GM18502 (cell line): Measurements from ENCODE around the gene CHRM1.
"Not testable (repeated sequence)": the region's sequence is repeated elsewhere in the genome, so short reads cannot be mapped to it uniquely, and the experiment has no call there.

ENCODE experiments used
- ATAC-seq: cut with Tn5 transposase; IDR thresholded peaks from one replicate; pipeline ENCODE4 v1.9.1; 2021; ENCODE audit warnings: mild to moderate bottlenecking; ENCODE audit not compliant: unreplicated experiment, poor library complexity

Gene CHRM1, protein sequence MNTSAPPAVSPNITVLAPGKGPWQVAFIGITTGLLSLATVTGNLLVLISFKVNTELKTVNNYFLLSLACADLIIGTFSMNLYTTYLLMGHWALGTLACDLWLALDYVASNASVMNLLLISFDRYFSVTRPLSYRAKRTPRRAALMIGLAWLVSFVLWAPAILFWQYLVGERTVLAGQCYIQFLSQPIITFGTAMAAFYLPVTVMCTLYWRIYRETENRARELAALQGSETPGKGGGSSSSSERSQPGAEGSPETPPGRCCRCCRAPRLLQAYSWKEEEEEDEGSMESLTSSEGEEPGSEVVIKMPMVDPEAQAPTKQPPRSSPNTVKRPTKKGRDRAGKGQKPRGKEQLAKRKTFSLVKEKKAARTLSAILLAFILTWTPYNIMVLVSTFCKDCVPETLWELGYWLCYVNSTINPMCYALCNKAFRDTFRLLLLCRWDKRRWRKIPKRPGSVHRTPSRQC

DNA sequence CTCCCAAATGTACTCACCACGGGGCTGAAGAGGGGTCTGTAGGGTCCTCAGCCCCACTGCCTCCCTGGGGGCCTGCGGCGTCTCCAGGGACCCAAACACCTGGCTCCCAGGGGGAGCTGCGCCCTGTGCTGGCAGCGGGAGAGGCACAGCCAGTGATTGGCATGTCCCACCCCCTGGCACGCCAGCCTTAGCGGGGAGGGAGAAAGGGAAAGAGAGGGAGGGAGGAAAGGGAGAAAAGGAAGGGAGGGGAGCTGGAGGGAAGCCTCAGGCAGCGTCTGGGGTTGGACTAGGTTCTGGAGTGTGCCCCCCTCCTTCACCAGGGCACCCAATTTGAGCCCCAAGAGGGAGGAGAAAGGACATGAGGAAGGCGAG, at the start of gene CHRM1:
Gene CHRM1 (minus strand): TSS at position 163 of the 372 bp plus-strand sequence. CDS start 10,263 bp downstream, outside the sequence.
- no peak for ATAC-seq

DNA sequence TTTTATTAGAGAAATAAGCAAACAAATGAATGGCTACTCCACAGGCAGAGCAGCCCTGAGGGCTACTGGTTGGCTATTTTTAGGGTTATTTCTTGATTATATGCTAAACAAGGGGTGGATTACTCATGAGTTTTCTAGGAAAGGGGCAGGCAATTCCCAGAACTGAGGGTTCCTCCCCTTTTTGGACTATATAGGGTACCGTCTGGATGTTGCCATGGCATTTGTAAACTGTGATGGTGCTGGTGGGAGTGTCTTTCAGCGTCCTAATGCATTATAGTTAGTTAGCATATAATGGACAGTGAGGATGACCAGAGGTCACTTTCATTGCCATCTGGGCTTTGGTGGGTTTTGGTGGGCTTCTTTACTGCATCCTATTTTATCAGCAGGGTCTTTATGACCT, 44.4 kb upstream of the CHRM1 start:
- no peak for ATAC-seq

DNA sequence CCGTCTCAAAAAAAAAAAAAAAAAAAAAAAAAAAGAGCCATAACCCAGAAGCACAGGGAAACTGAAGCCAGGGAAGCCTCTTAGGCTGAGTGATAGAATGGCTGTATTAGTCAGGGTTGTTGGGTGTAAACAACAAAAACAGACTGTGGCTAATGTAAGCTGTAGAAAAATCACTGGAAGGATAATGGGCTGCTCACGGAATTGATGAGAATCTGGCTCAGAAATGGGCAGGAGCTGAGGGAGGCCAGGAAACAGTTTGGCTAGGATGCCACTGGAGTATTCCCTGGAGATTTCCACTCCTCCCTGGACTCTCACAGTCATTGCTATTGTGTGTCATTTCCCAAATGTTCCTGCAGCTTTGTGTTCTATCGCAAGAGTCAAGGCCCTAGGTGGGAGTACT, 41.2 kb upstream of the CHRM1 start:
- no peak for ATAC-seq

DNA sequence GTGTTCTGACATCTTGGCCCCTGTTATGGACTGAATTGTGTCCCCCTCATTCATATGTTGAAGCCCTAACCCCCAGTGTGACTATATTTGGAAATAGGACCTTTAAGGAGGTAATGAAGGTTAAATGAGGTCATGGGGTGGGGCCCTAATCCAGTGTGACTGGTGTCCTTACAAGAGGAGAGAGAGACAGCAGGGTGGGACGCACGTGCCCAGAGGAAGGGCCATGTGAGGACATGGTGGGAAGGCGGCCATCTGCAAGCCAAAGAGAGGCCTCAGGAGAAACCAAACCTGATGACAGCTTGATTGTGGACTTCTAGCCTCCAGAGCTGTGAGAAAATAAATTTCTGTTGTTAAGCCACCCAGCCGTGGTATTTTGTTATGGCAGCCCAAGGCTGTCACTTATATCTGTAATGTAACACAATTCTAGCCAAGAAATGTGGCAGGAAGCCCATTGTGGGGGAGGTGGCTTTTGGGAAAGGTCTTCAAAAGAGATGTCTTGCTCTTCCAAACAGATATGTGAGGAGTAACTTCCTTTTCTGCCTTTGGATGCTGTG, 39.9 kb upstream of the CHRM1 start:
- ATAC-seq, result no peak

DNA sequence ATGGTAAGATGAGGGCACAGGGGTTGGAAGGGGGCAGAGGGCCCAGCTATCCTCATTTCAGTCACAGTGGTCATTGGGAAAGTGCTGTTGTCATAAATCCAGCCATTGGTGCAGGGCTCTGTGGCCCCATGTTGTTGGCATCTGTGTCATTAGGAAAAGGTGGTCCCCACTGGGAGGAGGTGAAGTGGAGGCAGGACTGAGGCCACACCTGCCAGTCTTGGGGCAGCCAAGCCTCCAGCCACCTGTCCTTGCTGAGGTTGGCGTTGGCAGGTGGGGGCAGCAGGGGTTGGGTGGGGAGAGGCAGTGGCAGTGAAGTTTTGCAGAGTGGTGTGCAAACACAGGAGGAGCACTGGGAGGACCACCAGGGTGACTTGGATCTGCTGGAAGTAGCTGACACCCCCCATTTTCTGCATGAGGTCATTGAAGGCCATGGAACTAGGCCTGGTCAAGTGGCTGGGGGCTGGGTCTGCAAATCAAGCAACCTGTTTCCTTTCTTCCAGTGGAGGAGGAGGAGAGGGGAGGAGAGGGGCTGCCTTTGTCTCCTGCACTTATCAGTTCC, 38.3 kb upstream of the CHRM1 start:
- no peak for ATAC-seq

DNA sequence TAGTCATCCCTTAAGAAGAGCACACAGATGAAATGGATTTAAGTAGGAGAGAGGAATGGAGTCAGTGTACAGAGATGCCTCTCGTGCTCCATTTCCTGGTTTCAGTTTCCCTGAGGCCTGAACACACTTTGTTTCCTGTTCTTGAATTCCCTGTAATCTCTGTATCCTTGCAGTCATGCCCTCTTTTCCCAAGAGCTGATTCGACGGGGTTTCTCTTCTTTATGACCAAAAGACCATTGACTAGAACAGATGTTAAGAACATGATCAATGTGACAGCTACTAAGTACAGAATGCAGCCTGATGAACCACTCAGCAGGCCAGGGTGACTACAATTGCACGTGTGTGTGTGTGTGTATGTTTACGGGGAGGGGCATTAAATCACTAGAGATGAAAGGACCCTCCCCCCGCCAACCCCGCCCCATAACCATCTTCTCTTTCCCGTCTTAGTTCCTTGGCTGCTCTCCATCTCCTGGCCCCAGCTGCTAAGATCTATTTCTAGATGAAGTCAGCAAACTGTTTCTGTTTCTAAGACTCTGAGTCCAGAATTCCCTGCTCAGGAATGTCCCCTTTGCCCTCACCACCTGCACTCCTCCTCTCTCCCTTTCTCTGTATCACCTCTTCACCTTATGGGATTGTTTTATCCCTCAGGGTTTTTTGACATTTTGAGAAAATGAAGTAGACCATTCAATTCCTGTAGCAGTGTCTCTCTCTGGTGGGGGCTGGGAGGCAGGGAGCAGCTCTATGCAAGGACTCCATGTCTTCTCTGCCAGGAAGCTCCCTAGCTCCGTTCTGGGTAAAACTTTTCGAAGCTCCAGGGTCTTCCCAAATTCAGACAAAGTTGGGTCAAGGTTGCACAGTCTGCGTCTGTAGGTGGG, 37.6 kb upstream of the CHRM1 start:
- no peak for ATAC-seq

DNA sequence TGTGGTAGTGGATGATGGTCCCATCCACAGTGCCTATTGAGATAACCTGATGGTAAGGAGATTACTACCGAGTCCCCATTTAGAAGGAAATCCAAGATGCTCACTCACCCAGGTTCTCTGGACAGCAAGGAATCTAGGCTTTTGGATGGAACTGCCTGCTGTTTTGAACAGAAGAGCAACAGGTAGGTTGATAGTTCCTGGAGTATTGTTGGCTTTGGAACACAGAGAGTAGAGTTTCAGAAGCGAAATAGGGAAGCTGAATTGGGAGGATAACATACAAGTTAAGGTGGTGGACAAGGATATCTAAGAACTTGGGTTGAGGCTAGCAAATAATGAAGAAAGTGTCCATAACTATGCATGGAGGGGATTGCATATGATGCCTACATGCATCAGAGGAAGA, 36.0 kb upstream of the CHRM1 start:
- no peak for ATAC-seq

DNA sequence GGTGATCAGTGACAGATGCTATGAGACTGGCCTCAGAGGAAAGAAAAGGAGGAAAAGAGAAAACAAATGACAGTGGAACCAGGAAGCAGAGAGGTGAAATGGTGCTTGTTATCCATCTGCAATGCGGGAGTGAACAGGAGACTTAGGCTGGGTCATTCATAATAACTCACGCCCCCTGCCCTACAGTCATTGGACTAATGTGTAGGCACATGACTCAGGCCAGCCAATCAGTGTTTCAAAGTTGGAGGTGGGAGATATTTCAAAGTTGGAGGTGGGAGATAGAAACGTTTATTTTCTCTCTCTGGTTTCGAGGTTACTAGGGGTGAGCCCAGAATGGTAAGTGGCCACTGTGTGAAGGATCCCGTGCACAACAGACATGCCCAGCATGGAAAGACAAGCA, 33.3 kb upstream of the CHRM1 start:
- ATAC-seq, result no peak

DNA sequence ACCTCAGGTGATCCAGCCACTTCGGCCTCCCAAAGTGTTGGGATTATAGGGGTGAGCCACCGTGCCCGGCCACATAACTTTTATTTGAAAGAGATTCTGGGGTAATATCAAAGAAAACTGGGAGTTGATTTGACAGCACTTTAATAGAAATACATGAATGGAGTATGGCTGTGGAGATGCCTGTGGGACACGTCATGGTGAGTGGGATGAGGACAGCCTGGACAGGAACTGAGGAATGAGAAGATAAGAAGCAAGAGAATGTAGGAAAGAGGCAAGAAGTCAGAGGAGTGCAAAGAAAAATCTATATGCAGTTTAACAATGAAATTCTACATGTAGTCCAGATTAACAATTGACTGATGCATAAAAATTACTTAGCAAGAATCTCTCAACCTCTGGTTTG, 32.6 kb upstream of the CHRM1 start:
- ATAC-seq, result no peak

DNA sequence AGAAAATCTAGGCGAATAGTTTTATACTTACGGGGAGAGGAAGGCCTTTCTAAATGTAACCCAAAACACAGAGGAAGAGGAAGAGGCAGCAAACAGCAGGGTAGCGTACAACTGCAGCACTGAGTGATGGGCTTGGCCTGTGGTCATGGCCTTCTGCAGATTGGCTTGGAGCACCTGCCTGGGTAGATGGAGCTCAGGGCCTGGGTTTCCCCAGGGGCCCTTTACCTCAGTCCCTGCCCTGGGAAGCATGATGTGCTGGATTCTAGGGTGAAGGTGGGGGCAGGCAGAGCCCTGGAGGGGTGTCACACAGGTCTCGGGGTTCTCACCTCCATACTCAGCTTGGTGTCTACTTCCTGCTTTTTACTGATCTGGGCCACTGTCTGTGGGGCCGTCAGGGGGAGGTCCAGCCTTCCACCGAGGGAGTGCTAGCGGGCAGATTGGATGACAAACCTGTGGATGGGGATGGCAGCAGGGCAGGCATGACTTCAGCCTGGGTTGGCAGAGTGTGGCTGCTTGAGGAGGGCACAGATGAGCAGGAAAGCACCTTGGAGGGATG, 27.7 kb upstream of the CHRM1 start:
- ATAC-seq, result no peak

DNA sequence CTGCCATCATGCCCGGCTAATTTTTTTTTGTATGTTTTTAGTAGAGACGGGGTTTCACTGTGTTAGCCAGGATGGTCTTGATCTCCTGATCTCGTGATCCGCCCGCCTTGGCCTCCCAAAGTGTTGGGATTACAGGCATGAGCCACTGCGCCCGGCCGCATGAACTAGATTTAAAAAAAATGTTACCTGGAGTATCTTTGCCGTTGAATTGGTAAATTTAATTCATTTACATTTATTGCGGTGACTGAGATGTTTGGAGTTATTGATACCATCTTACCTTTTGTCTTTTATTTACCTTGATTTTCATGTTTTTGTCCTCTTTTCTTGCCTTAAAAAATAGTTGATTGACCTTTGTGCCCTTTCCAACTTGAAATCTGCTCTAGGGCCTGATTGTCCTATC, 24.4 kb upstream of the CHRM1 start:
- not testable (repeated sequence) for ATAC-seq

DNA sequence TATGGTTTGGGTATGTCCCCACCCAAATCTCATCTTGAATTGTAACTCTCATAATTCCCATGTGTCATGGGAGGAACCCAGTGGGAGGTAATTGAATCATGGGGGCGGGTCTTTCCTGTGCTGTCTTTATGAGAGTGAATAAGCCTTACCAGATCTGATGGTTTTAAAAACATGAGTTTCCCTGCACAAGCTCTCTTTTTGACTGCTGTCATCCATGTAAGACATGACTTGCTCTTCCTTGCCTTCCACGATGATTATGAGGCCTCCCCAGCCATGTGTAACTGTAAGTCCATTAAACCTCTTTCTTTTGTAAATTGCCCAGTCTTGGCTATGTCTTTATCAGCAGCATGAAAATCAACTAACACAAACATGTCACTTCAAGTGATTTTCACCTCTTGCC, 16.4 kb upstream of the CHRM1 start:
- not testable (repeated sequence) for ATAC-seq

DNA sequence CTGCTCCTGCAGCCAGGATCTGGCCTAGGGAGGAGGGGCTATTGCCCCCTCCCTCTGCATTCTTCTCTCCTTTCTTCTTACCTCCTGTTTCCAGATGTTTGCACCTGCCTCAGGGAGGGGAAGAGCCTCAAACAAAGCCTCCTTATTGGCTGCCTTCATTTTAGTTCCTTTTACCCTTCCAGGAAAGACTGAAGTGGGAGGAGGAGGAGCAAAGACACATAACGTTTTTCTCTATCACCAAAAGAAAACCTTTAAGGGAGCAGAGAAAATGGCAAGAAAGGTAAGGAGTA, 13.3 kb upstream of the CHRM1 start:
- no peak for ATAC-seq

DNA sequence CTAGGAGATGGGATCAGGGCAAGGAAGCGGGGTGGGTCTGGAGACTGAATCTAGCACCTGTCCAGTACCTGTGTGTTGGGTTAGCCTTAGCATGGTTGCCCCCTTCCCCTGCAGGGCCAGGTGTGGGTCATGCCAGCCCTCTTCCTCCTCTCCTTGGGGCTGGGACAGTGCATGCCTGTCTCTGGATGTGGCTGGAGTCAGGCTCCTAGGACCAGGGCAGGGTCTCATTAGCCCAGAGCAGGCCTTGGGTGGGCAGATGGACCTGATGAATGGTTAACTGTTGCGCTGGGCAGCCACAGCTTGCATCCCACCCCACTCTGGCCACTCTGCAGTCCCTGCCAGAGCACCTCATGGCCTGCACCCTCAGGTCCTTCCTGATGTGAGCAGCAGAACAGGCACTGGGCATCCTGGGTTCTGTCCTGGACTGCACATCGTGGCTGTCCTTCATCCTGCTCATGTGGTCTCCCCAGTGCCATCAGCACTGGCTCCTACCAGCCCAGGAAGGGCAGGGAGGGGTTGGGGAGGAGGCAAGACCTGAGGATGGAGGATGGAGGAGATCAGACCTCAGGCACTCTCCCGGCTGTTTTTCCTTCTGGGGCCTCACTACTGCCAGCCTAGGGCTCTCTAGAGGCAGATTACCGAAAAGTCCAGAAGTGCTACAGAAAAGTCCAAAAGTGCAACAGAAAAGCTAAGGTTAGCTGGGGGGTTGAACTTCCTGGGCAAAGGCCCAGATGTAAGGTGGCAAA, 12.8 kb upstream of the CHRM1 start:
- ATAC-seq, result no peak

DNA sequence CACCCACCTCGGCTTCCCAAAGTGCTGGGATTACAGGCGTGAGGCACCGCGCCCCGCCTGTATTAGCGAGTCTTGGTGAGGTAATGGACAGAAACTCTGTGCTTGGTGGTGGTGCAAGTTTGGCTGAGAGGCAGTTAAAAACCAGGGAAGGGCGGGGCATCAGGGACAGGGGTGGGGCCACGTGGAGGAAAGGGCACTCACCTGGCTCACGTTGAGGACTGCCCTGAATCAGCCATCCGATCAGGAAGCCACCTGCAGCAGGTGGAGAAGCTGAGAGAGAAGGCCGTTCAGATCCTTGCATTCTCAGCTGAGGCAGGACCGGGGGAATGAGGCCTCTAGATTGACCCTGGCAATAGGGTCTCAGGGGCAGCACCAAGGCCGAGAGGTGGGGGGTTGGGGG, 12.1 kb upstream of the CHRM1 start:
- ATAC-seq, result no peak

DNA sequence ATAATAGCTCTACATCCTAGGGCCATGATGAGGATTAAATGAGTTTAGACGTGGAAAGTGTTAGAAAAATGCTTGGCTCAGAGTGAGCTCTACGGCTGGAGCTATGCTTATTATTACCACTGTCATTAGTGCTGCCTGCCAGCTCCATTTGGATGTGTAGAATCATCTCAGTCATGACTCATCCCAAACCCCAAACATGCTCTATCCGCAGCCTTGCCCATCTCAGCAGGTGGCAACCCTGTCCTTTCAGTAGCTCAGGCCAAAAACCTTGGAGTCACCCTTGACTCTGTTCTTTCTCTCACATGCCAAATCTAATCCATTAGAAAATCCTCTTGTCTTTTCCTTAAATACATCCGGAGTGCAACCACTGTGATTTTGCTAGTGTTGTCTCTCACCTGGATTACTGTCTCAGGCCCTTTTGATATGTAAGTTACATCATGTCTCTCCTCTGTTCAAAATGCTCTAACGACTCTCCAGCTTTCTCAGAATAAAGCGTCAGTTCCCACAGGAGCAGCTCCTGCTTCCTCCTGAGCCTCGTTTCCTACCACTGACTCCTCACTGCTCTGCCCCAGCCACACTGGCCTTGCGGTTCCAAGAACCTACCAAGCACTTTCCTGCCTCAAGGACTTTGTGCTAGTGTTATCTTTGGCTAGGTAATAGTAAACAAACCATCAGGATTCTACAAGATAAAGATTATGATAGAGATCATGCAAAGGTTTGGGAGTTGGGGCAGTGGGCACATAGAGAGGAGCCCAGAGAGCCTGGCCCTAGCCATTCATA, 10.5 kb upstream of the CHRM1 start:
- no peak for ATAC-seq

DNA sequence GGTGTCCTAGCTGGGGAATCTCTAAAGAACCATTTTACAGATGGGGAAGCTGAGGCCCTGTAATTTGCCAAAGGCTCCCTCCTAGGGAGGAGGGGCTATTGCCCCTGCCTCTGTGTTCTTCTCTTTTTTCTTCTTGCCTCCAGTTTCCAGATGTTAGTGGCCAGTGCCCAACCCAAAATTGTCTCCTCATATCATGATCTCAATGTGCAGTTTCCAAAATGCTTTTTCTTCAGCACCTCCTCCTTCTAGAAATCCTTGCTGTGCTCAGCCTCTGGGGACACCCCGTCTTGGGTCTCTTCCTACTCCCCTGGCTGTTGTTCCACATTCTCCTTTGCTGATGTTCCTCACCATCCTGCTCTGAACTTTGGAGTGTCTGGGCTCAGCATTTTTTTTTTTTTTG, 9.5 kb upstream of the CHRM1 start:
- no peak for ATAC-seq

DNA sequence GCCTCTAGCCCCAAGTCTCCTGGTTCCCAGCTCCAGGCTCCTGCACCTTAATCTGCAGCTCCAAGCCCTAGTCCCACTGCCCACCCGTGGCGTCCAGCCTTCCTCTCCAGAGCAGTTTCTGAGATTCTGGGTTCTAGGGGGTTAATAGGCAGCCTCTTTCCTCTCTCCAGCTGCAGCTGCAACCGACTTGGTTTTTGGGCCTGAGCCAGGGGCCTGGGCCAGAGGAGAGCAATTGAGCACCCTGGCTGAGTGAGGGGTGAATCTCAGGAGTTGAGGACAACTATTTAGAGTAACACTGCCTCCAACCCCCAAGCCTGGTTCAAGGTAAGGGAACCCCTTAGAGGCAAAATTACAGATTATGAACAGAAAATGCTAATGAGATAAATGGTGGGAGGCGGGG, 9.0 kb upstream of the CHRM1 start:
- ATAC-seq, result no peak

DNA sequence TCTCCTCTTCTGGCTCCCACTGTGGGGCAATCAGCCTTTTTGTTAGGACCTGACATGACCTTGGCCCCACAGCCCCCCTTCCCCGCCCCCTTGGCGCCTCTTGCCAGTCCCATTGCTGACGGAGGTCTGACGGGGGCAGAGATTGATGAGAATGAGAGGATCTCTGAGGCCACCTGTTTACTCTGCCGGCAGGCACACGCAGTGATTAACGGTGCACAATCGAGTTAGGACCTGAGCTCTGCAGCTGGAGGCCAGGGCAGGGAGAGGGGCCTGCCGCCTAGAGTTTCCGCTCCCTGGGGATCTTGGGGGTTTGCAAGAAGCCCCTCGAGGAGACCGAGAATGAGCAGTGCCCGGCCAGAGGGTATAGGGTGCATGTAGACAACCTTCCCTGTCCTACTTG, 6.8 kb upstream of the CHRM1 start:
- no peak for ATAC-seq
